ENCODE data around the gene CAPZB. TPM values are rescaled to one million over a fixed set of nuclear protein-coding genes. Genes with fewer than 3 reads are reported as not detected.

The CAPZB gene
- total RNA-seq, 1 donor from 2014 or later, result 102 TPM

DNA sequence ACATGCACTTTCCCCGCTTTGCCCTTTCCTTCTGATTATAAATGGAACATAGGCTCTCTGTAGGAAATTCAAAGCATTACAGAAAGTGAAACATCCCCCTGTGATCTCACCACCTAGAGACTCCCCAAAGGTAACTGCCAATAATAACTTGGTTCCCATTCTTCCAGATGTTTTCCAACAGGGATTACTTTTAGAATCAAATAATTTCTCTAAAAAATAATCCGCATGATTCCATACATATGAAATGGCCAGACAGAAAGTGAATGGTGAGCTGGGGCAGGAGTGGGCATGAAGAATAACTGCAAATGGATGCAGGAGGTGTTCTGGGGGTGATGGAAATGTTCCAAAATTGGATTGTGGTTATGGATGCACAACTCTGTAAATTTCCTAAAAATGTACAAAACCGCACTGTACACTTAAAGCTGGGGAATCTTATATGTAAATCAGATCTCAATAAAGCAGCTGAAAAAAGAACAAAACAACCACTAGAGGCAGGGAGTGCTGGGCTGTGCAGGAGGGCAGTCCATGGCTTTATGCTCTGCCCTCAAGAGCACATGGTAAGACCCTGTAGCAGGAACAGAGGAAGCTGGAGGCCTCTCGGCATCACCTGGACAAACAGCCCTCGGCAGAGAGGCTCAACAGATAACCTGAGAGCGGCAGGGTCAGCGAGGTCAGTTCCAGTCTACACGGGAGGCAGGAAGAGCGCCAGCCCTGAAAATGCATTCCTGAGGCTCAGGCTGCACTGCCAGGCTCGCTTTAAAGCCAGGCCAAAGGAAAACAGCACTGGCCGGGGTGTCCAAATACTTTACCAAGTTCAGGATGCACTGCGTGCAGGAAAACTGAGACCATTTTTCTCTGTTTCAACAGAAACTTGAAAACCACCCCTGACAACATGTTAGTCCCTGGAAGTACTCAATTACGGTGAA lies 39.7 kb downstream of the CAPZB start:
- no peaks in the 10 kb centered on the region for H3K9me3 ChIP-seq
- TF ChIP-seq, protein P1, sequence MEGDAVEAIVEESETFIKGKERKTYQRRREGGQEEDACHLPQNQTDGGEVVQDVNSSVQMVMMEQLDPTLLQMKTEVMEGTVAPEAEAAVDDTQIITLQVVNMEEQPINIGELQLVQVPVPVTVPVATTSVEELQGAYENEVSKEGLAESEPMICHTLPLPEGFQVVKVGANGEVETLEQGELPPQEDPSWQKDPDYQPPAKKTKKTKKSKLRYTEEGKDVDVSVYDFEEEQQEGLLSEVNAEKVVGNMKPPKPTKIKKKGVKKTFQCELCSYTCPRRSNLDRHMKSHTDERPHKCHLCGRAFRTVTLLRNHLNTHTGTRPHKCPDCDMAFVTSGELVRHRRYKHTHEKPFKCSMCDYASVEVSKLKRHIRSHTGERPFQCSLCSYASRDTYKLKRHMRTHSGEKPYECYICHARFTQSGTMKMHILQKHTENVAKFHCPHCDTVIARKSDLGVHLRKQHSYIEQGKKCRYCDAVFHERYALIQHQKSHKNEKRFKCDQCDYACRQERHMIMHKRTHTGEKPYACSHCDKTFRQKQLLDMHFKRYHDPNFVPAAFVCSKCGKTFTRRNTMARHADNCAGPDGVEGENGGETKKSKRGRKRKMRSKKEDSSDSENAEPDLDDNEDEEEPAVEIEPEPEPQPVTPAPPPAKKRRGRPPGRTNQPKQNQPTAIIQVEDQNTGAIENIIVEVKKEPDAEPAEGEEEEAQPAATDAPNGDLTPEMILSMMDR (IDR thresholded peaks at IDR 0.05), result peak in 2 of 3 experiments; percentile 20
- intact Hi-C loops (cut with DNase I), result loop anchor here (10.0 kb wide), 1 partner anchor 289 kb away; no protein-coding TSS in a partner anchor
- no peaks in the 10 kb centered on the region for H3K27me3 ChIP-seq
- H3K4me3 ChIP-seq, result peak overlapping the region in 1 of 2 donors; percentile 1
- H3K27ac ChIP-seq, result peak overlapping the region; percentile 88 to 93
- H3K4me1 ChIP-seq, result peaks cover 51 to 93% of the 10 kb centered on the region in 2 donors
- no peak for DNase-seq (ENCODE audit: low spot score in 2 of 2)
- H3K36me3 ChIP-seq, result no peaks in the 10 kb centered on the region

DNA sequence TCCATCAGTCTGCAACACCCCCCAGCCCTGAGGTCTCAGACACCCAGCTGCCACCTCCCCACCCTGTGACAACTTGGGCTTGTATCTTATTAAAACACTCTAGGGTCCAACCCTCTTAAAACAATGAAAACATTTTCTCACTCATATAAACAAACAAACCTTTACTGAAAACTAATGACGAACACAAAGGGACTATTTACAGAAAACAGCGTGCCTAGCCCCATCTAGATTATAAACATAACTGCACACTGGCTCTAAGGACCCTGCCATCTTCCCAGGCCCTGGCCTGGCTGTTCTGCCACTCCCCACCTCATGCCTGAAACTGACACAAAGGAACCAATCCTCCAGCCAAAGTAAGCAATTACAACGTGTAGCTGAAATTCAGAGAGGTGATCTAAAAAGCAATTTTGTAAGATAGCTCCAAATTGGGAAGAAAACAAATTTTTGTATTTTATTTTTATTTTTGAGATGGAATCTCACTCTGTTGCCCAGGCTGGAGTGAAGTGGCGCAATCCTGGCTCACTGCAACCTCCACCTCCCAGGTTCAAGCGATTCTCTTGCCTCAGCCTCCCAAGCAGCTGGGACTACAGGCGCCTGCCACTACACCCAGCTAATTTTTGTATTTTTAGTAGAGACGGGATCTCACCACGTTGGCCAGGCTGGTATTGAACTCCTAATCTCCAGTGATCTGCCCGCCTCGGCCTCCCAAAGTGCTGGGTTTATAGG lies 40.9 kb downstream of the CAPZB start:
- no peak for DNase-seq (ENCODE audit: low spot score in 2 of 2)
- H3K36me3 ChIP-seq, result no peaks in the 10 kb centered on the region
- H3K27ac ChIP-seq, result peak overlapping the region; percentile 73 to 93
- intact Hi-C loops (cut with DNase I), result loop anchor here (10.0 kb wide), 1 partner anchor 290 kb away; no protein-coding TSS in a partner anchor
- no peaks in the 10 kb centered on the region for H3K9me3 ChIP-seq
- no peaks in the 10 kb centered on the region for H3K27me3 ChIP-seq
- peaks cover 58 to 95% of the 10 kb centered on the region in 2 donors for H3K4me1 ChIP-seq
- TF ChIP-seq, protein P1 (IDR thresholded peaks at IDR 0.05), result no peak
- H3K4me3 ChIP-seq, result no peak overlapping the region

DNA sequence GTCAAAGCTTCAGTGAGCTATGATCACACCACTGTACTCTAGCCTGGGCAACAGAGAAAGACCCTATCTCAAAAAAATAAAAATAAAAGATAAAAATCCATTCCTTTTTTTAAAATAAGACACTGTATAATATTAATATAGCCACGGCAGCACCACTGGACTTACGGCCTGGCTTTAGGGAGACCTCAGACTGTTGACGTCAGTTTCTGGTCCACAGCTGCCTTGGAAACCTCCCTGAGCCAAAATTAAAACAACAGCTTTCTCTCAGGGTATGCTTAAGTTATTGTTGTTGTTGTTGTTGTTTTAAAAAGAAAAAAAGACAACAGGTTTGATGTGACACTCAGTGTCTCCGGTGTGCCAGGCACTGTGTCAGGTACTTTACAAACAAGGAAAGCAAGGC lies 42.0 kb downstream of the CAPZB start:
- H3K4me1 ChIP-seq, result peaks cover 56 to 95% of the 10 kb centered on the region in 2 donors
- H3K27ac ChIP-seq, result peak overlapping the region; percentile 73 to 93
- H3K27me3 ChIP-seq, result no peaks in the 10 kb centered on the region
- intact Hi-C loops (cut with DNase I), result loop anchor here (10.0 kb wide), 1 partner anchor 291 kb away; no protein-coding TSS in a partner anchor
- no peaks in the 10 kb centered on the region for H3K36me3 ChIP-seq
- no peaks in the 10 kb centered on the region for H3K9me3 ChIP-seq
- no peak for DNase-seq (ENCODE audit: low spot score in 2 of 2)
- TF ChIP-seq, protein P1 (IDR thresholded peaks at IDR 0.05), result no peak
- no peak overlapping the region for H3K4me3 ChIP-seq

DNA sequence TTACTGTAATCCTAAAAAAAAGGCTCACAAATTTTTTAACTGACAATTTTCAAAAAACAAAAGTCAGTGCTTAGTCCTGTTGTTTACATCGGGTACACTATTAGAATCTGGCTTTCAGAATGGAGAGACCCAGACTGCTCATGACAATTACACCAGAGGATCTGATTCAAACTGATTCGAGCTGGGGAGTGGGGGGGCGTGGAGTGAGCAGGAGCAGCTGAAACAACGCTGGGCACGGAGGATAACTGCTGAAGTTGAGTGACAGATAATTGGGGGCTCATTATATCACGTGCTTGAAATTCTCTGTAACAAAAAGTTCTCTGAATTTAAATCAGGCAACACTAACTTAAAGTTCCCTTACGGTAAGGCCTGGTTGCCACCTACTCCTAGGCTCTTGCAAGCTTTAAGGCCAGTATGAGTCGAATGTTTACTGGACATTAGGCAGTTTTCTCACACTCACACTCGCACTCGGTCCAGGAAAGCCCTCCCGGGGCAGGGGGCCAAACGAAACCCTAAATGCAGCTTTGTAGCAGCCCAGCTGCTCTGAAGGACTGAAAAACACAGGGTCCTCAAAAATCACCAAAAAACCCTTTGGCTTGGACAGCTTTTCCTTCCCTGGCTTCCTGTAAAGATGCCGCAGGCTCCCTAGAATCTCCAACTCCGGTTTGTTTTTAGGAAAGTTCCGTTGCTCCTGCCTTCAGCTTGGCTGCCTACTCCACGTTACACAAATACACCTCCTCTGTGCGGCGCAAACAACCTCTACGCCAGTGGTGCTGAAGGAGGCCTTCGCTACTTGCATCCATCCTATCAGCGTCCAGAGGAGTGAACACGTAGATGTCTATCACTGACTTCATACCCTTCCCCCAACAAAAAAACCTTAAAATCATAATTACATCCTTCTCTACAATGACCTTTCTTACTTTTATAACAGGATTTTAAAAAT lies 42.9 kb downstream of the CAPZB start:
- Histone ChIP-seq H3K9me3 (no peaks in the 10 kb centered on the region), H3K27ac (peak overlapping the region; percentile 73 to 93), H3K4me1 (peaks cover 56 to 94% of the 10 kb centered on the region in 2 donors), H3K27me3 (no peaks in the 10 kb centered on the region), H3K4me3 (peak overlapping the region; percentile 11 to 31), H3K36me3 (no peaks in the 10 kb centered on the region)
- DNase-seq (ENCODE audit: low spot score in 2 of 2), result peak in 1 of 2 donors; percentile 81
- intact Hi-C loops (cut with DNase I), result loop anchor here (10.0 kb wide), 1 partner anchor 292 kb away; no protein-coding TSS in a partner anchor
- TF ChIP-seq, protein P1 (IDR thresholded peaks at IDR 0.05), result no peak
